Mesenchymal stem cell (in vitro differentiated cells and primary cell): ENCODE measurements around the gene CD40.

Experiments used
- DNase-seq: peaks from one replicate; pipeline ENCODE4 v3.0.0-alpha.2; 2013
- H2AFZ ChIP-seq: one replicate; pipeline ENCODE4 v1.6.1; 2013; ENCODE audit warnings: low read depth, mild to moderate bottlenecking, control low read depth, inconsistent platforms, low read length, moderate library complexity
- H2AK5ac ChIP-seq: 2 replicates; pipeline ENCODE4 v1.6.1; 2013; ENCODE audit warnings: low read length, moderate library complexity, mild to moderate bottlenecking, inconsistent platforms; ENCODE audit not compliant: severe bottlenecking
- H2BK120ac ChIP-seq: one replicate; pipeline ENCODE4 v1.6.1; 2013; ENCODE audit warnings: low read depth, mild to moderate bottlenecking, inconsistent platforms, low read length, moderate library complexity
- H2BK12ac ChIP-seq, 2 experiments: one replicate each; pipeline ENCODE4 v1.6.1; 2013; ENCODE audit warnings: inconsistent platforms in 2 of 2, low read length in 2 of 2, mild to moderate bottlenecking in 2 of 2, moderate library complexity in 2 of 2, control low read depth in 1 of 2
- H2BK15ac ChIP-seq: one replicate; pipeline ENCODE4 v1.6.1; 2013; ENCODE audit warnings: mild to moderate bottlenecking, low read depth, inconsistent platforms; ENCODE audit not compliant: poor library complexity, severe bottlenecking
- H2BK5ac ChIP-seq: 2 replicates; pipeline ENCODE4 v1.6.1; 2013; ENCODE audit warnings: low read depth, mild to moderate bottlenecking, low read length, control low read depth, inconsistent platforms; ENCODE audit not compliant: poor library complexity, severe bottlenecking
- H3K14ac ChIP-seq, 2 experiments: one replicate each; pipeline ENCODE4 v1.6.1; 2013; ENCODE audit warnings: inconsistent platforms in 2 of 2, low read length in 2 of 2, control low read depth in 1 of 2, mild to moderate bottlenecking in 1 of 2, moderate library complexity in 1 of 2
- H3K18ac ChIP-seq, 2 experiments: one replicate each; pipeline ENCODE4 v1.6.1; 2013; ENCODE audit warnings: inconsistent platforms in 2 of 2, low read length in 2 of 2, control low read depth in 1 of 2, low read depth in 1 of 2, mild to moderate bottlenecking in 1 of 2
- H3K23ac ChIP-seq, 2 experiments: one replicate each; pipeline ENCODE4 v1.6.1; 2013; ENCODE audit warnings: inconsistent platforms in 2 of 2, low read length in 2 of 2, mild to moderate bottlenecking in 2 of 2, moderate library complexity in 2 of 2, control low read depth in 1 of 2
- H3K27ac ChIP-seq: 2 replicates; pipeline ENCODE4 v1.5.1; 2013; ENCODE audit warnings: mild to moderate bottlenecking, moderate library complexity, low read length, control low read depth, inconsistent platforms; ENCODE audit not compliant: poor library complexity, severe bottlenecking
- H3K27me3 ChIP-seq, 2 experiments: 2 replicates each; pipeline versions ENCODE4 v1.6.1 to v1.7.0; 2013; ENCODE audit warnings: low read length in 2 of 2, mild to moderate bottlenecking in 2 of 2, moderate library complexity in 2 of 2, control low read depth in 1 of 2, inconsistent platforms in 1 of 2; ENCODE audit not compliant: control insufficient read depth in 1 of 2, insufficient read depth in 1 of 2
- H3K36me3 ChIP-seq, 2 experiments: 2 replicates each; pipeline versions ENCODE4 v1.6.1 to v1.7.0; 2013; ENCODE audit warnings: low read length in 2 of 2, control low read depth in 1 of 2, inconsistent platforms in 1 of 2, low read depth in 1 of 2, mild to moderate bottlenecking in 1 of 2; ENCODE audit not compliant: insufficient read depth in 2 of 2, control insufficient read depth in 1 of 2
- H3K4ac ChIP-seq, 2 experiments: one replicate each; pipeline ENCODE4 v1.6.1; 2013; ENCODE audit warnings: inconsistent platforms in 2 of 2, low read length in 2 of 2, mild to moderate bottlenecking in 2 of 2, moderate library complexity in 2 of 2, control low read depth in 1 of 2, low read depth in 1 of 2
- H3K4me1 ChIP-seq: 2 replicates; pipeline ENCODE4 v1.6.1; 2013; ENCODE audit warnings: low read depth, low read length, control low read depth; ENCODE audit not compliant: control insufficient read depth, insufficient read depth
- H3K4me2 ChIP-seq: 2 replicates; pipeline ENCODE4 v1.6.1; 2013; ENCODE audit warnings: low read length, mild to moderate bottlenecking, inconsistent platforms; ENCODE audit not compliant: poor library complexity, severe bottlenecking
- H3K4me3 ChIP-seq, 2 experiments: 2 replicates each; pipeline versions ENCODE4 v1.5.1 to v1.7.0; 2013; ENCODE audit warnings: low read length in 2 of 2, mild to moderate bottlenecking in 2 of 2, control low read depth in 1 of 2, low read depth in 1 of 2; ENCODE audit not compliant: insufficient read depth in 1 of 2
- H3K79me1 ChIP-seq: replicated peaks from 2 replicates; pipeline ENCODE4 v1.6.1; 2013; ENCODE audit warnings: mild to moderate bottlenecking, control low read depth, low read length, inconsistent platforms; ENCODE audit not compliant: poor library complexity, severe bottlenecking
- H3K9ac ChIP-seq: 2 replicates; pipeline ENCODE4 v1.7.0; 2013; ENCODE audit warnings: mild to moderate bottlenecking, low read length, moderate library complexity
- H3K9me3 ChIP-seq: 2 replicates; pipeline ENCODE4 v1.7.0; 2013; ENCODE audit warnings: mild to moderate bottlenecking, low read length; ENCODE audit not compliant: control insufficient read depth
- H4K8ac ChIP-seq: one replicate; pipeline ENCODE4 v1.6.1; 2013; ENCODE audit warnings: inconsistent platforms, mild to moderate bottlenecking, low read length, moderate library complexity
- H4K91ac ChIP-seq: one replicate; pipeline ENCODE4 v1.6.1; 2013; ENCODE audit warnings: mild to moderate bottlenecking, low read length, inconsistent platforms
- WGBS: methylation state at CpG from one replicate; pipeline ENCODE4 v1.1.7; 2013; ENCODE audit warnings: mixed read lengths; 5-methylcytosine and 5-hydroxymethylcytosine counted together

Gene CD40

DNA sequence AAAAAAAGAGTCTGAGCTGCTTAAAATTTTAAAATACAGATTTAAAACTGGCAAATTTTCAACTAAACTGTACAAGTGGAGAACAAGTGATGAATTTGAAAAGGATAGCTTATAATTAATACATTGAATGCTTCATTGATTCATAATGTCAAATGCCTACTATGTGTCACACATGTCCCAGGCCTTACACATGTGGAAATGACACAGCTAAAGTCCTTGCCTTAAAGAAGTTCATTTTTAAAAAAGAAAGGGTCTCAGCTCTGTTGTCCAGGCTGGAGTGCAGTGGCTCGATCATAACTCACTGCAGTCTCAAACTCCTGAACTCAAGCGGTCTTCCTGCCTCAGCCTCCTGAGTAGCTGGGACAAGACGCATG lies 33.3 kb upstream of the CD40 start:
- no peaks in the 10 kb centered on the region for H3K27me3 ChIP-seq

DNA sequence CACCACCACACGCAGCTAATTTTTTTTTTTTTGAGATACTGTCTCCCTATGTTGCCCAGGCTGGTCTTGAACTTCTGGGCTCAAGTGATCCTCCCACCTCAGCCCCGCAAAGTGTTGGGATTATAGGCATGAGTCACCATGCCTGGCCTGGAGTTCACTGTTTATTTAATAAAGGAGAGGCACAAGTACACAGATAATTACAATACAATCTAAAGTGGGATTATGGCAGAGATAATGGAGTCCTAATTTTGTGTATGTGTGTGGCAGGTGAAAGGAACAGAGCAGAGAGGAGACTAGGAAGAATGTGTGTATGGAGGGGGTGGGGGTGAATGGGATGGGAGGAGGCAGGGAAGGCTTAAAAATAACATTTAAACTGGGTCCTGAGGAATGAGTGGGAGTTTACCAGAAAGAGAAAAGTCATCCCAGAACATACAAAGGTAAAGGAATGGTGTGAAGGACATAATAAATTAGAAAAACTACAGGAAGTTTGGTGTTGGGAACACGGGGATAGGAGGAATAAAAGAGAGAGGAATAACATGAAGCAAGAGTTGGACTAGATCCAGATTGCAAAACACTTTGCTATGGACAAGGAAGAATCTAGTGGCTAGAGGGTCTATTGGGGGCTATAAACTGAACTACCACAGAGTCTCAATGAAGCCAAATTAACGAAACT lies 32.8 kb upstream of the CD40 start:
- WGBS: 24% methylated on average over 3 of the region's 4 CpGs
- peak; percentile 61 for DNase-seq
- Histone ChIP-seq H3K27ac (no peak overlapping the region), H3K79me1 (no peaks in the 10 kb centered on the region), H3K27me3 (no peaks in the 10 kb centered on the region), H3K9ac (no peak overlapping the region), H3K18ac (no peak overlapping the region), H2BK15ac (no peak overlapping the region), H2BK12ac (no peak overlapping the region), H2BK5ac (no peak overlapping the region), H3K4me2 (no peak overlapping the region), H3K9me3 (no peaks in the 10 kb centered on the region), H3K4ac (no peak overlapping the region), H2AFZ (no peak overlapping the region), H3K23ac (no peak overlapping the region), H4K91ac (no peak overlapping the region), H3K4me3 (no peak overlapping the region), H2AK5ac (no peak overlapping the region), H3K14ac (no peak overlapping the region), H3K36me3 (no peaks in the 10 kb centered on the region), H4K8ac (no peak overlapping the region), H3K4me1 (peaks cover 9% of the 10 kb centered on the region), H2BK120ac (no peak overlapping the region)

More for the DNA sequence above, 33.3 kb upstream of the CD40 start:
- no peak overlapping the region for H4K91ac ChIP-seq
- no peak overlapping the region for H3K27ac ChIP-seq
- no peak overlapping the region for H3K14ac ChIP-seq
- no peak overlapping the region for H3K4ac ChIP-seq
- H3K18ac ChIP-seq: no peak overlapping the region
- H2BK15ac ChIP-seq: no peak overlapping the region
- H3K4me1 ChIP-seq: peaks cover 9% of the 10 kb centered on the region
- H3K9ac ChIP-seq: no peak overlapping the region
- no peaks in the 10 kb centered on the region for H3K9me3 ChIP-seq
- no peak overlapping the region for H2AFZ ChIP-seq
- H2BK12ac ChIP-seq: no peak overlapping the region
- H2AK5ac ChIP-seq: no peak overlapping the region
- no peak overlapping the region for H3K4me2 ChIP-seq
- no peak overlapping the region for H3K4me3 ChIP-seq
- no peak overlapping the region for H4K8ac ChIP-seq
- 85% methylated on average over 3 of the region's 3 CpGs for WGBS
- no peaks in the 10 kb centered on the region for H3K79me1 ChIP-seq
- no peak overlapping the region for H2BK120ac ChIP-seq
- peaks cover 0 to under 1% of the 10 kb centered on the region in 2 experiments for H3K36me3 ChIP-seq
- DNase-seq: no peak
- no peak overlapping the region for H2BK5ac ChIP-seq
- H3K23ac ChIP-seq: no peak overlapping the region

DNA sequence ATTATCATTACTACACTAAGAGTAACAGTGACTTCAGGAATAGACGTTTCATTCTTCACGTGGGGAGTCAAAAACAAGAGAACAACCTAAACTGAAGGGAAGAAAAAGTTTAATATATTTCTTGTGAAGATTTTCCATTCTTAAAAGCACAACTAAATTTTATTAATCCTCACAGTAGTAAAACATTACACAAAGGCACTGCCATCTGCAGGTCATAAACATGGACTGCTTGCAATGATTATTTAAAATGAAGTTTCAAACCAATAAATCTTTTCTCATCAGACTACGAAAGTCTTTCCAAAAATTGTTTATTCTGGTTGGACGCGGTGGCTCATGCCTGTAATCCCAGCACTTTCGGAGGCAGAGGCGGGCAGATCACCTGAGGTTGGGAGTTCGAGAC lies 31.0 kb upstream of the CD40 start:
- H3K27ac ChIP-seq: no peak overlapping the region
- DNase-seq: peak; percentile 22
- peaks cover 9% of the 10 kb centered on the region for H3K4me1 ChIP-seq
- H2AK5ac ChIP-seq: no peak overlapping the region
- no peaks in the 10 kb centered on the region for H3K9me3 ChIP-seq
- H3K4ac ChIP-seq: no peak overlapping the region
- H4K91ac ChIP-seq: no peak overlapping the region
- H3K18ac ChIP-seq: no peak overlapping the region
- peak overlapping the region; percentile 97 for H3K9ac ChIP-seq
- no peak overlapping the region for H3K23ac ChIP-seq
- no peak overlapping the region for H2BK120ac ChIP-seq
- no peaks in the 10 kb centered on the region for H3K36me3 ChIP-seq
- H3K14ac ChIP-seq: no peak overlapping the region
- no peak overlapping the region for H2AFZ ChIP-seq
- no peak overlapping the region for H3K4me3 ChIP-seq
- no peak overlapping the region for H2BK15ac ChIP-seq
- H3K79me1 ChIP-seq: no peaks in the 10 kb centered on the region
- no peak overlapping the region for H2BK5ac ChIP-seq
- H3K4me2 ChIP-seq: no peak overlapping the region
- H2BK12ac ChIP-seq: no peak overlapping the region
- no peaks in the 10 kb centered on the region for H3K27me3 ChIP-seq
- 90% methylated on average over 6 of the region's 8 CpGs for whole genome bisulfite sequencing
- H4K8ac ChIP-seq: no peak overlapping the region

DNA sequence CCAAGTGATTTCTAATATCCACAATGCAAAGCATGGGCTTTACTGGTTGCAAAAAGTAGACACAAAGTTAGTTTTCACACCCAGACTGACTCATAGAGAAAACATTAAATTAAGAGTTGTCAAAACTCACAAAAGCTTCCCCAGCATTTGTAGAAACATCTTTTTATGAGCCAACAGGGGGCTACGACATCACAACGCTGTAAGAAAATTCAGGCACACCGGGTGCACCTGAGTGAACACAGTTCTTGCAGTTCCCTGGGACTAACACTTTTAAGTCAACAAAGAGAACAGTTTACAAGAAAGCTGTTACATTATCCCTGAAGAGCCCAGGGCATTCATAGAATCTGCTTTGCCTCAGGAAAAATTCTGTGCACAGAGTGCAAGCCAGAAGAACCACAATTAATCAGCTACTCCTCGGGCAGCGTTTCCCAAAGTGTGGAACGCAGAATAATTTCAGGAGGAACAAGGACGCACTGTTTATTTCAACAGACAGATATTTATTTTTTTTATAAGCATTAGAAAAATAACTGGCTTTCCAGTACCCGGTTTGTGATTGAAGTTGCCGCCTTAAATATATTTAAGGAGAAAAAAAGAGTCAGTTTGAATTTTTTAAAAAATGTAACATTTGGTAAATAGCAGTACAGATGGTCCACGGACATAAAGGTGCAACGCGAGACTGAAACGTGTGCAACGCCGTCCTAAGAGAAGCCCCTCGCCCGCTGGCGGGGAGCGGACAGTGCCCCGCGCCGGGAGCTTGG lies 29.5 kb upstream of the CD40 start:
- DNase-seq: peak; percentile 45
- Histone ChIP-seq H3K4me2 (peak overlapping the region; percentile 83), H4K8ac (no peak overlapping the region), H3K4ac (peak overlapping the region; percentile 24 to 98), H2BK120ac (no peak overlapping the region), H3K79me1 (no peaks in the 10 kb centered on the region), H2BK15ac (no peak overlapping the region), H3K27me3 (no peaks in the 10 kb centered on the region), H3K9me3 (no peaks in the 10 kb centered on the region), H3K14ac (no peak overlapping the region), H2BK12ac (no peak overlapping the region), H3K18ac (peak overlapping the region; percentile 98 to 99), H3K4me1 (peaks cover 9% of the 10 kb centered on the region), H3K36me3 (no peaks in the 10 kb centered on the region), H2AFZ (no peak overlapping the region), H3K23ac (no peak overlapping the region), H3K4me3 (peak overlapping the region; percentile 93 to 96), H2BK5ac (no peak overlapping the region), H3K27ac (peak overlapping the region; percentile 33), H4K91ac (peak overlapping the region; percentile 99), H2AK5ac (no peak overlapping the region), H3K9ac (peak overlapping the region; percentile 97)
- WGBS: 3% methylated on average over 19 of the region's 22 CpGs
